GM12865 (cell line): Measurements from ENCODE around the gene MYL12A.

Experiments
- DNase-seq: peaks from one replicate; pipeline ENCODE4 v3.0.0; 2010; ENCODE audit warnings: low read depth
- H3K4me3 ChIP-seq: 2 replicates; pipeline ENCODE4 v1.5.1; 2011; ENCODE audit warnings: mild to moderate bottlenecking, low read depth, low read length, control low read depth
- TF ChIP-seq, protein P1 (sequence below): IDR thresholded peaks from 2 replicates; pipeline ENCODE4 v1.5.1; 2011; ENCODE audit warnings: low read length, control low read depth, low read depth, inconsistent platforms; ENCODE audit not compliant: insufficient read depth; ENCODE audit errors: missing control alignments

The MYL12A gene

DNA sequence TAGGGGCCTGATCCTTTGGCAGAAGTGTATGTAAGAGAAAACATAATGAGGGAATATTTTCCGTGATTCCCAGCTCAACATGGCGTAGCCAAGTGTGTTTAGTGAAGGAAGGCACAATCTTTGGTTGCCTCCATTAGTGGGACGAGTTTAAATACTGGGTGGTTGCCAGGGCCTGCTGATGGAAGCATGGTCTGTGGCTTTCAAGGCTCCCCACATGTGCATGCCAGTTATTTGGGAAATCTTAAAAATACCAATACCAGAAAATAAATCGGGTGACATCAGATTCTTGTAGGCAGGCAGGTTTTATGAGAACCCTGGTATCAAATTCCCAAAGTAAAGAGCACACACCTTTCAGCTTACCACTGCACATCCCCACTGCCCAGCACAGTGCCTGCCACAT lies 7.1 kb downstream of the MYL12A start:
- TF ChIP-seq, protein P1, sequence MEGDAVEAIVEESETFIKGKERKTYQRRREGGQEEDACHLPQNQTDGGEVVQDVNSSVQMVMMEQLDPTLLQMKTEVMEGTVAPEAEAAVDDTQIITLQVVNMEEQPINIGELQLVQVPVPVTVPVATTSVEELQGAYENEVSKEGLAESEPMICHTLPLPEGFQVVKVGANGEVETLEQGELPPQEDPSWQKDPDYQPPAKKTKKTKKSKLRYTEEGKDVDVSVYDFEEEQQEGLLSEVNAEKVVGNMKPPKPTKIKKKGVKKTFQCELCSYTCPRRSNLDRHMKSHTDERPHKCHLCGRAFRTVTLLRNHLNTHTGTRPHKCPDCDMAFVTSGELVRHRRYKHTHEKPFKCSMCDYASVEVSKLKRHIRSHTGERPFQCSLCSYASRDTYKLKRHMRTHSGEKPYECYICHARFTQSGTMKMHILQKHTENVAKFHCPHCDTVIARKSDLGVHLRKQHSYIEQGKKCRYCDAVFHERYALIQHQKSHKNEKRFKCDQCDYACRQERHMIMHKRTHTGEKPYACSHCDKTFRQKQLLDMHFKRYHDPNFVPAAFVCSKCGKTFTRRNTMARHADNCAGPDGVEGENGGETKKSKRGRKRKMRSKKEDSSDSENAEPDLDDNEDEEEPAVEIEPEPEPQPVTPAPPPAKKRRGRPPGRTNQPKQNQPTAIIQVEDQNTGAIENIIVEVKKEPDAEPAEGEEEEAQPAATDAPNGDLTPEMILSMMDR = no peak
- H3K4me3 ChIP-seq = no peak overlapping the region
- DNase-seq = no peak

DNA sequence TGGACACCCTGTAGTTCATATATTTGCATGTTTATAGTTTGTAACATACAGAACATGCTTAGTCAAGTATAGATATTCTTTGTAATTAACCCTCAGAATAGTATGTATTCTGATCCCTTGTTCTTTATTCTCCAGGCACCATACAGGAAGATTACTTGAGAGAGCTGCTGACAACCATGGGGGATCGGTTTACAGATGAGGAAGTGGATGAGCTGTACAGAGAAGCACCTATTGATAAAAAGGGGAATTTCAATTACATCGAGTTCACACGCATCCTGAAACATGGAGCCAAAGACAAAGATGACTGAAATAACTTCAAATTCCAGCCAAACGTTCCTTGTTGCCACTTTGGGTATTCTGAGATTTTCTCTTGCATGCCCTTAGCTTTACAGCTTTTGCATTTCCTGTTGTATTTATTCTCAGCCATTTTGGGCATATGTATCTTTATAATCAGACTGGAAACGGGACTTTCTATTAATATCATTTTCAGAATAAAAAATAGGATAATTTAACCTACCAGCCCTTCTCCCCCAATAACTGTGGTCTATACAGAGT lies 8.1 kb downstream of the MYL12A start:
- no peak for DNase-seq
- H3K4me3 ChIP-seq = no peak overlapping the region
- TF ChIP-seq, protein P1 = no peak

DNA sequence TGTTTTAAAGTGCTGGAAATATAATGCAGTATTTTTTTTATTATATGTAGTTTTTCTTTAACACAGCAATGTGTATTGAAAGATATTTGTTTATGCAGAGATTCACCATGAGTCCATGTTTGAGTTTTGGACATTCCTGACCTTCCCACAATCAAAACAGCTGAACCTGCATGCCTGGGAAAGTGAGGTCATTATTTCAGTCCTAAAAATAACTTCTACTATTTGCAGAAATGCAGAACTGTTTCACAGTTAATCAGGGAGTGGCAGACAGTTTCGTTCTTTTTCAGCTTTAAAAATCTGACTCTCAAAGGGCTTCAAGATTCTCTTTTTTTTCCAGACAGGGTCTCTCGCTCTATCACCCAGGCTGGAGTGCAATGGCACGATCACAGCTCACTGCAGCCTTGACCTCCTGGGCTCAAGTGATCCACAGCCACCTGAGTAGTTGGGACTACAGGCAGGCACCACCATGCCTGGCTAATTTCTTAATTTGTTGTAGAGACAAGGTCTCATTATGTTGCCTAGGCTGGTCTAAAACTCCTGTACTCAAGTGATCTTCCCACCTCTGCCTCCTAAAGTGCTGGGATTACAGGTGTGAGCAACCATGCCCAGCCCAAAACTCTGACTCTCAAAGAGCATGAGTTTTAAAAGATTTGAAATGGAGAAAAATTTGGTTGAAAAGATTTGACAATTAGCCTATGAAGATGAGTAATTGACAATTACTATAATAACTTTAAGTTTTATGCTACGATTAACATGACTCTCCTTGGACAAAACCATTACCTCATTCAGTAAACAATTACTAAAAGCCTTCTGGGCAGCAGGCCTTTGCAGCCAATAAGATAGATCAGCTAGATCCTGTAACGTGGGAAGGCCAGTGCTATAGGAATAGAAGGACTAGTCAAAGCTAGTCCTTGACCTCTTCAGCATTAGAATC lies 9.4 kb downstream of the MYL12A start:
- peak; percentile 35 for DNase-seq
- TF ChIP-seq, protein P1 = no peak
- no peak overlapping the region for H3K4me3 ChIP-seq

DNA sequence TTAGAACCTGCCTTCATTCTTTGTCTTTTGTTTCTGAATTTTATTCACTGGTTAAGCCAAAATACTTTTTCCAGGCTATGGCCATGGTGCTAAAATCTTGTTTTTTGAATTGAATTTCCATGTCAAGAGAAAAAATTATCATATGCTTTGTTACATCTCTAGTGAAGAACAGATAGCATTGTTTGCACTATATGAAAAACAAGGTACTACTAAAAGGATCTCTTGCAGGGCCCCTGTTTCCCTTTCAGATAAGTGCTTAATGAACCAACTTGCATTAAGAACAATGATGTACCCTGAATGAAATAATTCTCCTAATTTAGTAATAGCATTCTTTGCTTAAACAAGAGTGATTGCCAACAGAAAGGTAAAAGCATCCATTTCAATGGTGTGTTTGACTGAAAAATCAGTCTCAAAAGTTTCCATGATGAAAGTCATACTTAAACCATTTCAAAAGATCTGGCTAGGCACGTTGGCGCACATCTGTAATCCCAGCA lies 10.1 kb downstream of the MYL12A start:
- no peak overlapping the region for H3K4me3 ChIP-seq
- no peak for DNase-seq
- TF ChIP-seq, protein P1 = no peak

DNA sequence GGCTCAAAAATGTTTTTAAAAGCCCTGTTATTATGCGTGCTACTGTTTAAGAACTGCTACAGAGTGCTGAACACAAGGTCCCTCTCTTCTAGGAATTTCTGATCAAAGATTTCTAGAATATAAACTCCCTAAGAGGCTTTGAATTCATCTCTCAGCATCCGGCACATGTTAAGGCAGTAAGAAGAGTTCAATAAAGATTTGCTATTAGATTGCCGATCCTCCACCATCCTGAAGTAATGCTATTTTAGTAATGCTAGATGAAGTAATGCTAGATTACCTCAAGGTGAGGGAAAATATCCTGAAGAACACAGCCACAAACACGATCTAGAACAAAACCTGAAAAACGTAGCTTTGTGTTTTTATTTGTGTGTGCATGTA lies 13.4 kb downstream of the MYL12A start:
- TF ChIP-seq, protein P1 = no peak
- no peak for DNase-seq
- H3K4me3 ChIP-seq = peak overlapping the region; percentile 93

DNA sequence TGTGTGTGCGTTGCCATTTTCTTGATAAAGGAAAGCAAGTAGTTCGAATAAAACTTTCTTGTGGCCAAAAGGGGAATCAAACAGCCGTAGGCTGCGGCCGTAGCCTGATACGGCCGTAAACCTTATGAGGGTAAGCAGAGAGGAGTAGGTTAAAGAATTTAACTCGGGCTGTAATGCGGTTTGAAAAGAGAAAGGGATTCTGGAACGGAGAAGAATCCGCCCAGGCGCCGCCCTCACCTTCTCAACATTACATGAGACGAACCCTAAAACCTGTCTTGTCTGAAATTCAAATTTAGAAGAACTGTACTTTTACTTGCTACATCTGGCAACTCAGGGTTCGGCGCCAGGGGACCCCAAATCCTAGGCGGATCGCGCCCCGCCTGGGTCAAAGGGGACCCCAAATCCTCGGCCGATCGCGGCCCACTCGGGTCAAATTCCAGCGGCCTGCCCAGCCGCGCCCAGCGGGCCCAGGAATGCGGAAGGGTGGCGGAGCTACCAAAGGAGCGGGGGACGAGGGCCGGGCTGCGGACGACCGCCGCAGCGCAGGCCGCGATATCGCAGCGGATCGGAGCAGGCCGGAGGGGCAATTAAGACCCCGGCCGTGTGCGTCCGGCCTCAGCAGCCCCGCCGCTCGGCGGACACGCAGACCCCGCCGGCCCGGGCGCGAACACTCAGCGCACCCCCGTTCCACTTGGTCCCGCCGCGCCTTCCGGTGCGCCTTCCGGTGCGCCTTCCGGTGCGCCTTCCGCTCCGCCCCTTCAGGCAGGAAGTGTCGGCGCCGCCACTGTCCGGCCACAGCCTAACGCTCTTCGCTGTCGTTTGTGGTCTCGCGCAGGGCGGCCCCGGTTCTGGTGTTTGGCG lies 14.0 kb downstream of the MYL12A start, which contains the start of gene MYL12B:
Gene MYL12B, plus strand, starts transcription at position 761 of the 861 bp plus-strand sequence. CDS start 10,766 bp downstream, outside the sequence.
- H3K4me3 ChIP-seq = peak within 1 kb of the TSS; percentile 93
- DNase-seq = peak; percentile 91
- TF ChIP-seq, protein P1 = no peak
